AG10803 (cell line): ENCODE data around the gene PHC3.
A peak's percentile ranks its signal among the peaks of the same experiment; 100 is the strongest.

ENCODE experiments used
- DNase-seq: peaks from one replicate; pipeline ENCODE4 v3.0.0; 2010; ENCODE audit warnings: low read depth
- H3K4me3 ChIP-seq: 2 replicates; pipeline ENCODE4 v1.5.1; 2011; ENCODE audit warnings: mild to moderate bottlenecking, low read length, control low read depth
- CTCF ChIP-seq: conservative IDR thresholded peaks from 2 replicates; pipeline ENCODE4 v1.5.1; 2011; ENCODE audit warnings: mild to moderate bottlenecking, low read length, control low read depth, inconsistent platforms

Gene PHC3

GRCh38 chr3:170089862-170090600 is 91.5 kb downstream of the PHC3 start:
- no peak overlapping the region for H3K4me3 ChIP-seq
- no peak for TF ChIP-seq CTCF
- peak; percentile 10 for DNase-seq

- TF ChIP-seq CTCF: no peak
- no peak overlapping the region for H3K4me3 ChIP-seq
- no peak for DNase-seq
Observed at GRCh38 chr3:170085396-170085795, 96.1 kb downstream of the PHC3 start.

GRCh38 chr3:170083343-170083742 is 98.2 kb downstream of the PHC3 start:
- no peak overlapping the region for H3K4me3 ChIP-seq
- DNase-seq: no peak
- TF ChIP-seq CTCF: no peak

GRCh38 chr3:170081079-170081741 is 100.3 kb downstream of the PHC3 start:
- no peak for TF ChIP-seq CTCF
- H3K4me3 ChIP-seq: no peak overlapping the region
- peak; percentile 84 for DNase-seq

GRCh38 chr3:170080605-170081004 is 100.9 kb downstream of the PHC3 start:
- no peak for DNase-seq
- TF ChIP-seq CTCF: no peak
- H3K4me3 ChIP-seq: no peak overlapping the region

GRCh38 chr3:170079536-170080165 is 101.9 kb downstream of the PHC3 start:
- peak; percentile 6 for DNase-seq
- no peak overlapping the region for H3K4me3 ChIP-seq
- TF ChIP-seq CTCF: no peak
